Muscle of arm (tissue), 12 donors: ENCODE data around the gene RBMXL2. TPM values are rescaled to one million over a fixed set of nuclear protein-coding genes. Genes with fewer than 3 reads are reported as not detected.

Source experiments
- polyA plus RNA-seq, 12 donors: library from polyadenylated mRNA; unstranded; fragments of 120-200 nt; gene quantifications; one replicate each; pipeline ENCODE4 v1.2.1, GENCODE V29; 2013; ENCODE audit not compliant: insufficient read length in 12 of 12

Gene RBMXL2
- polyA plus RNA-seq, 12 donors: not detected

Other genes starting within 250 kb of the RBMXL2 start
- not detected for gene OR10A5, start 243.3 kb upstream of the RBMXL2 start, polyA plus RNA-seq
- under 1 TPM in 1 of 12 donors, not detected in 11; 0.06 TPM for gene OR10A2, start 225.9 kb upstream of the RBMXL2 start, polyA plus RNA-seq
- not detected for gene OR10A4, start 212.4 kb upstream of the RBMXL2 start, polyA plus RNA-seq
- gene OR2D2, start 196.5 kb upstream of the RBMXL2 start, polyA plus RNA-seq: not detected
- gene OR2D3, start 168.0 kb upstream of the RBMXL2 start, polyA plus RNA-seq: not detected
- gene ZNF215, start 162.6 kb upstream of the RBMXL2 start, polyA plus RNA-seq: 1 to 10 TPM in 7 of 12 donors, under 1 TPM in 3, not detected in 2; 0.48 to 2.9 (median 1.2) TPM
- gene ZNF214, start 68.7 kb upstream of the RBMXL2 start, polyA plus RNA-seq: 1 to 10 TPM in 10 of 12 donors, not detected in 2; 1.7 to 4.0 (median 2.5) TPM
- gene NLRP14, start 68.5 kb upstream of the RBMXL2 start, polyA plus RNA-seq: under 1 TPM in 7 of 12 donors, not detected in 5; 0.05 to 0.15 (median 0.08) TPM
- gene SYT9, start 162.9 kb downstream of the RBMXL2 start, polyA plus RNA-seq: 1 to 10 TPM in 4 of 12 donors, under 1 TPM in 6, not detected in 2; 0.14 to 2.3 (median 0.54) TPM